ENCODE data around the gene SPART. TPM values are rescaled to one million over a fixed set of nuclear protein-coding genes. Genes with fewer than 3 reads are reported as not detected.

SPART gene
- total and polyA plus RNA-seq, 2 of the 8 experiments (the other 6 are each of a cell fraction or from before 2014, with no cell fraction given): 27.2 to 74.1 TPM

GRCh38 chr13:36357231-36357630 lies 11.0 kb upstream of the SPART start:
- H3K56ac ChIP-seq (replicated peaks; ENCODE audit: insufficient read length, low read depth, low read length): no peak overlapping the region
- no peak overlapping the region for H4K91ac ChIP-seq (replicated peaks; ENCODE audit: insufficient read length, low read length)
- no peak overlapping the region for H2BK5ac ChIP-seq (ENCODE audit: low read depth, low read length)
- no peaks in the 10 kb centered on the region for H3K23me2 ChIP-seq (ENCODE audit: low read depth, low read length)
- H3K4me3 ChIP-seq (ENCODE audit: extremely low read depth in 1 of 4, insufficient read depth in 2 of 4, low read depth in 3 of 4, low read length in 4 of 4): no peak overlapping the region
- no peak overlapping the region for H2AFZ ChIP-seq (ENCODE audit: low read length)
- no peak overlapping the region for H2BK20ac ChIP-seq (ENCODE audit: low read length)
- H3K18ac ChIP-seq (ENCODE audit: extremely low read depth, low read length): no peak overlapping the region
- no peaks in the 10 kb centered on the region for H3K79me1 ChIP-seq (ENCODE audit: low read depth, low read length)
- H3K27ac ChIP-seq (ENCODE audit: low read depth, low read length): no peak overlapping the region
- WGBS, 2 experiments (ENCODE audit: extremely low coverage in 1 of 2, insufficient coverage in 1 of 2, insufficient read length in 1 of 2, insufficient replicate concordance in 2 of 2, low coverage in 1 of 2, low lambda C conversion rate in 2 of 2, missing lambda C conversion rate in 1 of 2): 63% methylated on average over 4 of the region's 4 CpGs; no CpG with 5 or more reads in 1 of the 2 experiments
- no peaks in the 10 kb centered on the region for H3K4me1 ChIP-seq (replicated peaks in 1 of 4; ENCODE audit: control insufficient read depth in 3 of 4, insufficient read depth in 4 of 4, low read length in 3 of 4)
- DNase-seq (ENCODE audit: low read depth in 1 of 2, low spot score in 2 of 2): no peak
- H3K23ac ChIP-seq (ENCODE audit: insufficient read length): no peak overlapping the region
- H3K9me3 ChIP-seq (ENCODE audit: insufficient read depth in 2 of 2, low read depth in 1 of 2, low read length in 1 of 2): no peaks in the 10 kb centered on the region
- H2BK12ac ChIP-seq (ENCODE audit: low read depth, low read length): no peak overlapping the region
- no peak overlapping the region for H4K5ac ChIP-seq (ENCODE audit: insufficient read length, low read depth, low read length)
- H3K27me3 ChIP-seq (replicated peaks in 1 of 4; ENCODE audit: control insufficient read depth in 3 of 4, extremely low read depth in 1 of 4, insufficient read depth in 3 of 4, low read length in 3 of 4): 0 out of 7 replicates have a peak, but pooled peaks cover 0 to 2% (median 0%) of the 10 kb centered on the region in 4 experiments
- H3K4ac ChIP-seq (replicated peaks; ENCODE audit: insufficient read length, low read depth, low read length): no peak overlapping the region
- no peak overlapping the region for H2BK15ac ChIP-seq (ENCODE audit: low read length)
- no peak overlapping the region for H4K8ac ChIP-seq (ENCODE audit: extremely low read depth, insufficient read depth, low read length)
- H2BK120ac ChIP-seq (replicated peaks; ENCODE audit: low read depth, low read length): no peak overlapping the region
- H3K4me2 ChIP-seq (ENCODE audit: insufficient read depth in 1 of 2, low read depth in 2 of 2, low read length in 2 of 2): no peak overlapping the region
- ChIA-PET POLR2A (ENCODE audit: partially characterized antibody) (no interaction called here), CTCF (ENCODE audit: partially characterized antibody) (no interaction called here)
- TF ChIP-seq BCL11A (IDR thresholded peaks at IDR 0.05; ENCODE audit: low read depth in 2 of 2, low read length in 2 of 2) (no peak), KDM5A (IDR thresholded peaks at IDR 0.05; ENCODE audit: low read length) (no peak), POLR2AphosphoS5 (IDR thresholded peaks at IDR 0.05; ENCODE audit: low read depth, low read length) (no peak)
- no peaks in the 10 kb centered on the region for H4K20me1 ChIP-seq (replicated peaks in 1 of 2; ENCODE audit: control insufficient read depth in 1 of 2, insufficient read depth in 2 of 2, low read length in 2 of 2)
- no peak overlapping the region for H3K9ac ChIP-seq (replicated peaks in 1 of 4; ENCODE audit: extremely low read depth in 1 of 4, low read depth in 3 of 4, low read length in 3 of 4)
- H3K14ac ChIP-seq (ENCODE audit: insufficient read length): no peak overlapping the region
- H2AK5ac ChIP-seq (ENCODE audit: low read depth, low read length): no peak overlapping the region
- no peaks in the 10 kb centered on the region; a peak in 1 of 8 replicates for H3K36me3 ChIP-seq (ENCODE audit: control insufficient read depth in 2 of 4, insufficient read depth in 4 of 4, low read length in 3 of 4)
- no peaks in the 10 kb centered on the region for H3K79me2 ChIP-seq (ENCODE audit: control insufficient read depth in 1 of 2, insufficient read depth in 2 of 2, low read length in 2 of 2)
- FAIRE-seq: no peak

Measured in H1 (cell line).